Peyer's patch (tissue), 4 donors: Measurements from ENCODE around the gene OBSCN. TPM values are rescaled to one million over a fixed set of nuclear protein-coding genes. Genes with fewer than 3 reads are reported as not detected.

ENCODE experiments used
- DNase-seq, 3 donors: peaks; one replicate each; pipeline ENCODE4 v3.0.0-alpha.2; 2017 to 2019
- H3K27ac ChIP-seq, 4 donors: fragments of 200-600 bp; sonication (generic); one replicate each; pipeline ENCODE4 v1.5.1; 2016 to 2019
- H3K27me3 ChIP-seq, 2 donors: fragments of 200-600 bp; sonication (generic); one replicate each; pipeline ENCODE4 v1.5.1; 2019
- H3K36me3 ChIP-seq, 3 donors: fragments of 200-600 bp; sonication (generic); one replicate each; pipeline ENCODE4 v1.5.1; 2016 to 2019
- H3K4me1 ChIP-seq, 4 donors: fragments of 200-600 bp; sonication (generic); one replicate each; pipeline ENCODE4 v1.5.1; 2016 to 2019
- H3K4me3 ChIP-seq, 4 donors: fragments of 200-600 bp; sonication (generic); 1 replicate in 3 of 4; 2 replicates in 1 of 4; pipeline ENCODE4 v1.5.1; 2016 to 2019; ENCODE audit warnings: mild to moderate bottlenecking in 1 of 4
- H3K9me3 ChIP-seq, 4 donors: fragments of 200-600 bp; sonication (generic); one replicate each; pipeline ENCODE4 v1.5.1; 2016 to 2019; ENCODE audit warnings: mild to moderate bottlenecking in 1 of 4
- CTCF ChIP-seq, 6 experiments: fragments of 450-650 bp in 4 of 6; fragments of 200-600 bp in 2 of 6; sonication (generic) in 1 of 6; IDR thresholded peaks; one replicate each; pipeline ENCODE4 v1.5.1; 2017 to 2019; ENCODE audit warnings: antibody characterized with exemption in 6 of 6, mild to moderate bottlenecking in 3 of 6, moderate library complexity in 1 of 6
- POLR2A ChIP-seq, 2 donors: fragments of 450-650 bp; IDR thresholded peaks; one replicate each; pipeline ENCODE4 v1.5.1; 2017; ENCODE audit warnings: antibody characterized with exemption in 2 of 2, mild to moderate bottlenecking in 2 of 2, moderate library complexity in 2 of 2
- total RNA-seq, 4 donors: library from RNA; depleted of rRNA; stranded (reverse); fragments of >200 nt; gene quantifications; one replicate each; pipeline ENCODE4 v1.1.0, GENCODE V29; 2016

The OBSCN gene
- total RNA-seq, 4 donors from 2014 or later = 5.8 to 136 (median 34.4) TPM

GRCh38 chr1:228259368-228259894 lies 51.6 kb downstream of the OBSCN start:
- H3K36me3 ChIP-seq = no peaks in the 10 kb centered on the region
- TF ChIP-seq CTCF (IDR thresholded peaks at IDR 0.05) (no peak), POLR2A (IDR thresholded peaks at IDR 0.05) (no peak)
- H3K9me3 ChIP-seq = peaks cover 0 to 10% (median 0%) of the 10 kb centered on the region in 4 donors
- H3K27ac ChIP-seq = no peak overlapping the region
- no peak for DNase-seq
- no peak overlapping the region for H3K4me3 ChIP-seq
- no peaks in the 10 kb centered on the region for H3K4me1 ChIP-seq
- no peaks in the 10 kb centered on the region for H3K27me3 ChIP-seq

GRCh38 chr1:228259951-228260350 lies 52.1 kb downstream of the OBSCN start:
- no peaks in the 10 kb centered on the region for H3K36me3 ChIP-seq
- no peak for DNase-seq
- peaks cover 0 to 10% (median 0%) of the 10 kb centered on the region in 4 donors for H3K9me3 ChIP-seq
- no peak overlapping the region for H3K27ac ChIP-seq
- no peak overlapping the region for H3K4me3 ChIP-seq
- no peaks in the 10 kb centered on the region for H3K4me1 ChIP-seq
- peak in 1 of 6 experiments; percentile 14 for TF ChIP-seq CTCF (IDR thresholded peaks at IDR 0.05)
- no peak for TF ChIP-seq POLR2A (IDR thresholded peaks at IDR 0.05)
- no peaks in the 10 kb centered on the region for H3K27me3 ChIP-seq

- DNase-seq = no peak
- H3K36me3 ChIP-seq = no peaks in the 10 kb centered on the region
- TF ChIP-seq CTCF (IDR thresholded peaks at IDR 0.05) (no peak), POLR2A (IDR thresholded peaks at IDR 0.05) (no peak)
- H3K4me3 ChIP-seq = no peak overlapping the region
- no peaks in the 10 kb centered on the region for H3K4me1 ChIP-seq
- H3K9me3 ChIP-seq = peaks cover 0 to 10% (median 0%) of the 10 kb centered on the region in 4 donors
- H3K27me3 ChIP-seq = no peaks in the 10 kb centered on the region
- no peak overlapping the region for H3K27ac ChIP-seq
Measured at GRCh38 chr1:228261706-228262105, 53.9 kb downstream of the OBSCN start.

- Histone ChIP-seq H3K9me3 (peaks cover 0 to 10% (median 0%) of the 10 kb centered on the region in 4 donors), H3K27ac (no peak overlapping the region), H3K4me3 (no peak overlapping the region), H3K4me1 (no peaks in the 10 kb centered on the region), H3K36me3 (no peaks in the 10 kb centered on the region), H3K27me3 (no peaks in the 10 kb centered on the region)
- TF ChIP-seq POLR2A (IDR thresholded peaks at IDR 0.05) = no peak
- no peak for TF ChIP-seq CTCF (IDR thresholded peaks at IDR 0.05)
- DNase-seq = no peak
Measured at GRCh38 chr1:228262475-228262874, 54.6 kb downstream of the OBSCN start.

GRCh38 chr1:228263636-228264035 lies 55.8 kb downstream of the OBSCN start:
- DNase-seq = no peak

More at GRCh38 chr1:228263636-228264035, 55.8 kb downstream of the OBSCN start:
- H3K36me3 ChIP-seq = no peaks in the 10 kb centered on the region
- peaks cover 0 to 10% (median 0%) of the 10 kb centered on the region in 4 donors for H3K9me3 ChIP-seq
- H3K4me1 ChIP-seq = no peaks in the 10 kb centered on the region
- TF ChIP-seq CTCF (IDR thresholded peaks at IDR 0.05) (no peak), POLR2A (IDR thresholded peaks at IDR 0.05) (no peak)
- H3K27me3 ChIP-seq = no peaks in the 10 kb centered on the region
- no peak overlapping the region for H3K4me3 ChIP-seq
- no peak overlapping the region for H3K27ac ChIP-seq
